Spleen (tissue), 11 donors: ENCODE measurements around the gene CLCNKA. TPM values are rescaled to one million over a fixed set of nuclear protein-coding genes. Genes with fewer than 3 reads are reported as not detected.

ENCODE experiments used
- DNase-seq: peaks from one replicate; pipeline ENCODE4 v3.0.0-alpha.2; 2020
- H3K27ac ChIP-seq, 8 donors: fragments of 200-600 bp; sonication (generic) in 7 of 8; 1 replicate in 4 of 8; 2 replicates in 4 of 8; pipeline versions ENCODE4 v1.5.0 to v1.8.0; 2016 to 2021; ENCODE audit warnings: inconsistent platforms in 4 of 8, mild to moderate bottlenecking in 4 of 8, moderate library complexity in 1 of 8
- H3K27me3 ChIP-seq, 7 donors: fragments of 200-600 bp; sonication (generic) in 6 of 7; replicated peaks in 1 of 7; 1 replicate in 4 of 7; 2 replicates in 3 of 7; pipeline versions ENCODE4 v1.5.0 to v1.8.0; 2016 to 2021; ENCODE audit warnings: inconsistent platforms in 3 of 7, mild to moderate bottlenecking in 1 of 7
- H3K36me3 ChIP-seq, 6 donors: fragments of 200-600 bp; sonication (generic) in 5 of 6; 1 replicate in 4 of 6; 2 replicates in 2 of 6; pipeline versions ENCODE4 v1.5.0 to v1.8.0; 2016 to 2021; ENCODE audit warnings: inconsistent platforms in 2 of 6
- H3K4me1 ChIP-seq, 6 donors: fragments of 200-600 bp; sonication (generic) in 5 of 6; 1 replicate in 3 of 6; 2 replicates in 3 of 6; pipeline versions ENCODE4 v1.5.0 to v1.8.0; 2016 to 2021; ENCODE audit warnings: inconsistent platforms in 3 of 6
- H3K4me3 ChIP-seq, 8 donors: fragments of 200-600 bp; sonication (generic) in 7 of 8; 1 replicate in 4 of 8; 2 replicates in 4 of 8; pipeline versions ENCODE4 v1.5.0 to v1.8.0; 2016 to 2021; ENCODE audit warnings: inconsistent platforms in 4 of 8, mild to moderate bottlenecking in 4 of 8, moderate library complexity in 2 of 8
- H3K9me3 ChIP-seq, 8 donors: fragments of 200-600 bp; sonication (generic) in 7 of 8; 1 replicate in 4 of 8; 2 replicates in 4 of 8; pipeline versions ENCODE4 v1.5.0 to v1.8.0; 2016 to 2021; ENCODE audit warnings: inconsistent platforms in 4 of 8
- POLR2A ChIP-seq, 3 donors: fragments of 450-650 bp; IDR thresholded peaks; one replicate each; pipeline ENCODE4 v1.5.1; 2017; ENCODE audit warnings: antibody characterized with exemption in 3 of 3, mild to moderate bottlenecking in 1 of 3
- POLR2AphosphoS5 ChIP-seq, 3 donors: sonication (generic); formaldehyde crosslinking; IDR thresholded peaks; one replicate each; pipeline ENCODE4 v1.5.1; 2017; ENCODE audit warnings: antibody characterized with exemption in 3 of 3
- WGBS, 5 donors: extraction: QIAGEN DNeasy Blood & Tissue Kit in 3 of 5; methylation state at CpG; one replicate each; pipeline versions ENCODE4 v1.1.5 to v1.1.7; 2013 to 2018; 5-methylcytosine and 5-hydroxymethylcytosine counted together
- intact Hi-C: fragments of 100-400 bp; cut with DNase I; formaldehyde crosslinking; loops from one replicate; pipeline ENCODE4 v1.15.0; 2023; ENCODE audit warnings: low total_unique reads
- polyA plus RNA-seq, 3 donors: library from polyadenylated mRNA; stranded (reverse); fragments of 200-250 nt; gene quantifications; one replicate each; pipeline ENCODE4 v1.2.1, GENCODE V29; 2013
- total RNA-seq, 7 donors: library from RNA; depleted of rRNA in 3 of 7; stranded (reverse); fragments of >200 nt in 3 of 7; fragmentation: NEBNext Ultra II Directional in 4 of 7; extraction: Animal tissue kit (Norgen Biotek cat#: 25700) in 4 of 7; gene quantifications; one replicate each; pipeline versions ENCODE4 v1.1.0 to v1.2.1, GENCODE V29; 2016 to 2021
- TF ChIP-seq, protein P1 (sequence below), 11 experiments: fragments of 200-600 bp in 7 of 11; fragments of 450-650 bp in 4 of 11; sonication (generic) in 4 of 11; IDR thresholded peaks in 8 of 11; conservative IDR thresholded peaks in 3 of 11; 1 replicate in 7 of 11; 2 replicates in 4 of 11; pipeline versions ENCODE4 v1.4.0 to v1.8.0; 2016 to 2021; ENCODE audit warnings: antibody characterized with exemption in 11 of 11, inconsistent platforms in 4 of 11, mild to moderate bottlenecking in 1 of 11
- donor health status: healthy with polysubstance abuse.
- donor health status: DM: no; HTN: no; CAD: no; lungs with moderate emphysema.
- donor health status: DM: no; HTN: no; CAD: no.
- donor health status: Bipolar disorder and iron deficiency.
- donor health status: healthy.
- donor health status: DM: no; HTN: no; CAD: no.
- donor health status: DM: yes; HTN: yes; CAD: no.

CLCNKA gene
- total and polyA plus RNA-seq, 10 donors = 0.19 to 0.50 (median 0.30) TPM; not detected in 4

- DNase-seq = no peak
- H3K9me3 ChIP-seq = no peaks in the 10 kb centered on the region
- H3K27ac ChIP-seq = no peak overlapping the region
- intact Hi-C loops = no loop called here
- H3K4me3 ChIP-seq = no peak overlapping the region
- TF ChIP-seq POLR2A (IDR thresholded peaks at IDR 0.05) = no peak
- TF ChIP-seq POLR2AphosphoS5 (IDR thresholded peaks at IDR 0.05) = no peak
- TF ChIP-seq, protein P1, sequence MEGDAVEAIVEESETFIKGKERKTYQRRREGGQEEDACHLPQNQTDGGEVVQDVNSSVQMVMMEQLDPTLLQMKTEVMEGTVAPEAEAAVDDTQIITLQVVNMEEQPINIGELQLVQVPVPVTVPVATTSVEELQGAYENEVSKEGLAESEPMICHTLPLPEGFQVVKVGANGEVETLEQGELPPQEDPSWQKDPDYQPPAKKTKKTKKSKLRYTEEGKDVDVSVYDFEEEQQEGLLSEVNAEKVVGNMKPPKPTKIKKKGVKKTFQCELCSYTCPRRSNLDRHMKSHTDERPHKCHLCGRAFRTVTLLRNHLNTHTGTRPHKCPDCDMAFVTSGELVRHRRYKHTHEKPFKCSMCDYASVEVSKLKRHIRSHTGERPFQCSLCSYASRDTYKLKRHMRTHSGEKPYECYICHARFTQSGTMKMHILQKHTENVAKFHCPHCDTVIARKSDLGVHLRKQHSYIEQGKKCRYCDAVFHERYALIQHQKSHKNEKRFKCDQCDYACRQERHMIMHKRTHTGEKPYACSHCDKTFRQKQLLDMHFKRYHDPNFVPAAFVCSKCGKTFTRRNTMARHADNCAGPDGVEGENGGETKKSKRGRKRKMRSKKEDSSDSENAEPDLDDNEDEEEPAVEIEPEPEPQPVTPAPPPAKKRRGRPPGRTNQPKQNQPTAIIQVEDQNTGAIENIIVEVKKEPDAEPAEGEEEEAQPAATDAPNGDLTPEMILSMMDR (IDR thresholded peaks at IDR 0.05 in 8 of 11, conservative IDR thresholded peaks at IDR 0.05 in 3 of 11) = no peak
- H3K36me3 ChIP-seq = no peaks in the 10 kb centered on the region
- 32 to 38% (median 36%) methylated on average over 13 of the region's 13 CpGs for WGBS, 5 donors
- H3K4me1 ChIP-seq = peaks cover 0 to 35% (median 15%) of the 10 kb centered on the region in 6 donors
- no peaks in the 10 kb centered on the region for H3K27me3 ChIP-seq
Measured at GRCh38 chr1:16064536-16065268, 42.9 kb downstream of the CLCNKA start.

DNA sequence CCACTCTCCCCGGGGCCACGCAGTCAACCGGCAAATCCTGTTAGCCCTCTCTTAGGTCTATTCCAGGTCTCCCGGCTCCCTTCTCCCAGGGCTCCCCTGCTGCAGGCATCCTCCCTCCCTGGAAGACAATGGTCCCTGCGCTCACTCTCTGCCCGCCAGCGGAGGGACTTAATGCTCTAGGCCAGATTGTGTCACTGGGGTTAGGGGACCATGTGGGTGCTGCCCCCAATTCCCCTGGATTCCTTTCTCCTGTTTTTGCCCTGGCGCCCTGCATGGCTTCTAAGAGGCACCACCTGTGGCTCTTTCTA, 43.4 kb downstream of the CLCNKA start:
- peaks cover 3 to 40% (median 18%) of the 10 kb centered on the region in 6 donors for H3K4me1 ChIP-seq
- DNase-seq = no peak
- no peaks in the 10 kb centered on the region for H3K9me3 ChIP-seq
- no peak overlapping the region for H3K4me3 ChIP-seq
- H3K36me3 ChIP-seq = no peaks in the 10 kb centered on the region
- WGBS, 5 donors = 83 to 86% (median 83%) methylated on average over 8 of the region's 8 CpGs
- H3K27ac ChIP-seq = no peak overlapping the region
- intact Hi-C loops = no loop called here
- no peaks in the 10 kb centered on the region for H3K27me3 ChIP-seq
- TF ChIP-seq POLR2AphosphoS5 (IDR thresholded peaks at IDR 0.05) = no peak
- TF ChIP-seq POLR2A (IDR thresholded peaks at IDR 0.05) = no peak
- TF ChIP-seq, protein P1 (IDR thresholded peaks at IDR 0.05 in 8 of 11, conservative IDR thresholded peaks at IDR 0.05 in 3 of 11) = no peak

- intact Hi-C loops = no loop called here
- DNase-seq = no peak
- Histone ChIP-seq H3K27ac (no peak overlapping the region), H3K36me3 (no peaks in the 10 kb centered on the region), H3K9me3 (no peaks in the 10 kb centered on the region), H3K4me3 (no peak overlapping the region), H3K27me3 (peaks cover 0 to 3% (median 0%) of the 10 kb centered on the region in 7 donors), H3K4me1 (peaks cover 3 to 50% (median 19%) of the 10 kb centered on the region in 6 donors)
- WGBS, 5 donors = 75 to 85% (median 79%) methylated on average over 4 of the region's 4 CpGs
- no peak for TF ChIP-seq POLR2A (IDR thresholded peaks at IDR 0.05)
Measured at GRCh38 chr1:16066245-16066644, 44.4 kb downstream of the CLCNKA start.

- intact Hi-C loops = no loop called here
- H3K9me3 ChIP-seq = no peaks in the 10 kb centered on the region
- H3K4me1 ChIP-seq = peaks cover 3 to 50% (median 19%) of the 10 kb centered on the region in 6 donors
- no peaks in the 10 kb centered on the region for H3K36me3 ChIP-seq
- TF ChIP-seq, protein P1 (IDR thresholded peaks at IDR 0.05 in 8 of 11, conservative IDR thresholded peaks at IDR 0.05 in 3 of 11) = no peak
- TF ChIP-seq POLR2A (IDR thresholded peaks at IDR 0.05) = no peak
- TF ChIP-seq POLR2AphosphoS5 (IDR thresholded peaks at IDR 0.05) = no peak
- H3K4me3 ChIP-seq = no peak overlapping the region
- no peak overlapping the region for H3K27ac ChIP-seq
- no peak for DNase-seq
- 60 to 75% (median 69%) methylated on average over 5 to 6 of the region's 6 CpGs for WGBS, 5 donors
- H3K27me3 ChIP-seq = peaks cover 0 to 12% (median 0%) of the 10 kb centered on the region in 7 donors
Measured at GRCh38 chr1:16067127-16067768, 45.4 kb downstream of the CLCNKA start.
